ENCODE data around the gene SERPINA3. TPM values are rescaled to one million over a fixed set of nuclear protein-coding genes. Genes with fewer than 3 reads are reported as not detected.
"Not testable (repeated sequence)": the region's sequence is repeated elsewhere in the genome, so short reads cannot be mapped to it uniquely, and the experiment has no call there.

The SERPINA3 gene
- total and polyA plus RNA-seq, 2 donors = 1.3 to 120 TPM

DNA sequence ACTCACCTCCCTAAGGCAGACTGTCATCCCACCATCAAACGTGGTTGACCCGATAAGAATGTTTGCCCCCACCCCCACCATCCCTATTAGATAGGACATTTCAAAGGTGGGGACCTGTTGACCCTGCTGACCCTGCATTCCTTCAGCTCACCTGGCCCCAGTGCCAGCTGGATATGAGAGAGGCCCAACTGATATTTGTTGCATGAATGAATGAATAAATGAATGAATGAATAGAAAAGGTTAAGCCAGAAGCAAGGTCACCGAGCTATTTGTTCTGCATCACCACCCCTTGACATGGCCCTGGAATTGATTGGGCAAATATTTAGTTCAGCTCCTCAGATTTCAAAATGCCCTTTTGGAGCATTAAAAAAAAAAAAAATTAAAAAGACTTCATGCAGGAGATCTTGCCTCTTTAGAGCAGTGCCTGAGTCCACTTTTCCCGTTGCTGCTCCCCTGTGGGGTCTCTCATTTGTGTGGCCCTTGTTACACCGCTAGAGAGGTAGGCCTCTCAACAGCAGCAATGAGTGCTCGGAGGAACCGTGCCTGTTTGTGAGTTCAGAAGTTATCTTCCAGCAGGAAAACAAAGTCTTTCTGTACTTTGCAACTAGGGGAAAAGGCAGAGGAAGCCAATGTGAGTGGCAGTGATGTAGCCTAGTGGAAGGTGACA is 39.4 kb upstream of the SERPINA3 start:
- H3K27ac ChIP-seq (ENCODE audit: low read depth in 1 of 2, low read length in 1 of 2) = no peak overlapping the region
- no peaks in the 10 kb centered on the region for H3K4me1 ChIP-seq (ENCODE audit: control insufficient read depth in 2 of 2, insufficient read depth in 2 of 2, low read length in 2 of 2)
- no peaks in the 10 kb centered on the region for H3K36me3 ChIP-seq (ENCODE audit: control insufficient read depth in 2 of 2, insufficient read depth in 2 of 2, low read length in 1 of 2)
- H3K4me3 ChIP-seq (ENCODE audit: low read length in 2 of 2) = no peak overlapping the region
- H3K9me3 ChIP-seq (ENCODE audit: control insufficient read depth in 2 of 2, insufficient read depth in 1 of 2, low read length in 1 of 2) = no peaks in the 10 kb centered on the region
- 86% methylated on average over 7 of the region's 7 CpGs for WGBS
- no peaks in the 10 kb centered on the region for H3K27me3 ChIP-seq (ENCODE audit: control insufficient read depth in 2 of 2, insufficient read depth in 1 of 2, low read length in 1 of 2)
- DNase-seq (ENCODE audit: low read depth in 6 of 9, low spot score in 9 of 9) = no peak

DNA sequence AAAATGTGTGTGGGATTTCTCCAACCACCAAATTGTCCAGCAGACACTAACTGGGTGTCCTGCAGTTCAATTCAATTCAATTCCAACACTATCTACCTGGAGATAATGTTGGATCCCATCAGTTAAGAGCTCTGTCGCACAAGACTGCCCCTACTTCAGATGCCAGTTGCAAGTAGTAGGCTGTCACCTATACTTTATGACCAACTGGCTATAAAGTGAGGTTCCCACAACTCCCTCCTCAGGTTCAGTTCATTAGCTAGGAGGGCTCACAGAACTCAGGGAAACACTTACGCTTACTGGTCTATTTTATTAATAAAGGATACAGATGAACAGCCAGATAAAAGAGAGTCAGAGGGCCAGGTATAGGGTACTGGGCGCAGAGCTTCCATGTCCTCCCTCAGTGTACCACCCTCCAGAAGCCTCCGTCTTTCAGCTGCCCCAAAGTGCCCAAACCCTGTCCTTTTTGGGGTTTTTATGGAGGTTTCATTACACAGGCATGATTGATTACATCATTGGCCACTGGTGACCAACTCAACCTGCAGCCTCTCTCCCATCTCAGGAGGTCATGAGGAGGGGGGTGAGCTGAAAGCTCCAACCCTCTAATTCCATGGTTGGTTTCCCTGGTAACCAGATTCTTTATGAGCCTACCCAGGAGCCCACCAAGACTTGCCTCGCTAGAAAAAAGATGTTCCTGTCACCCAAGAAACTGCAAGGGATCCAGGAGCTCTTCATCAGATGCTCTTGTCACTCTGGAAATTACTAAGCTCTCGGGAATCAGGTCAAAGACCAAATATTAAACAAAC is 38.5 kb upstream of the SERPINA3 start:
- Histone ChIP-seq H3K4me1 (ENCODE audit: control insufficient read depth in 2 of 2, insufficient read depth in 2 of 2, low read length in 2 of 2) (no peaks in the 10 kb centered on the region), H3K9me3 (ENCODE audit: control insufficient read depth in 2 of 2, insufficient read depth in 1 of 2, low read length in 1 of 2) (no peaks in the 10 kb centered on the region), H3K27ac (ENCODE audit: low read depth in 1 of 2, low read length in 1 of 2) (no peak overlapping the region), H3K4me3 (ENCODE audit: low read length in 2 of 2) (no peak overlapping the region), H3K36me3 (ENCODE audit: control insufficient read depth in 2 of 2, insufficient read depth in 2 of 2, low read length in 1 of 2) (no peaks in the 10 kb centered on the region), H3K27me3 (ENCODE audit: control insufficient read depth in 2 of 2, insufficient read depth in 1 of 2, low read length in 1 of 2) (no peaks in the 10 kb centered on the region)
- no peak for DNase-seq (ENCODE audit: low read depth in 6 of 9, low spot score in 9 of 9)
- WGBS = 89% methylated on average over 6 of the region's 6 CpGs

DNA sequence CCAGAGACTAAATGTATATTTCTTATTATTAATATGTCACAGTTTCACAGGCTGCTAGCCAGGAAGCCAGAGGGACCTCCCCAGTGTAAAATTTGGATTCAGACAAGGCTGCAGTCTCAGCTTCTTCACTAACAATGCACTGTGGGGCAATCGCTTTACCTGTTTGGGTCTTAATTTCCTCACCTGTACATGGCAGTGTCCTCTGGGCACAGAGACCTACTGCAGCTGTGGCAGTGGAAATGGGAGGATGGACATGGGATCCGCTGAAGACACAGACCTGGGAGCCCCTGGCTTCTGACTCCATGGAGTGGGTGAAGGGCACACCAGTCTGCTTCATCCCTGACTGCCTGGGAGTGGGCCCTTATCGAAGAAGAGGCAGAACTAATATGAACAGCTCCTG is 37.9 kb upstream of the SERPINA3 start:
- no peak overlapping the region for H3K4me3 ChIP-seq (ENCODE audit: low read length in 2 of 2)
- no peak for DNase-seq (ENCODE audit: low read depth in 6 of 9, low spot score in 9 of 9)
- H3K27me3 ChIP-seq (ENCODE audit: control insufficient read depth in 2 of 2, insufficient read depth in 1 of 2, low read length in 1 of 2) = no peaks in the 10 kb centered on the region
- no peaks in the 10 kb centered on the region for H3K36me3 ChIP-seq (ENCODE audit: control insufficient read depth in 2 of 2, insufficient read depth in 2 of 2, low read length in 1 of 2)
- no peak overlapping the region for H3K27ac ChIP-seq (ENCODE audit: low read depth in 1 of 2, low read length in 1 of 2)
- WGBS = 95% methylated on average over 3 of the region's 3 CpGs
- no peaks in the 10 kb centered on the region for H3K9me3 ChIP-seq (ENCODE audit: control insufficient read depth in 2 of 2, insufficient read depth in 1 of 2, low read length in 1 of 2)
- H3K4me1 ChIP-seq (ENCODE audit: control insufficient read depth in 2 of 2, insufficient read depth in 2 of 2, low read length in 2 of 2) = no peaks in the 10 kb centered on the region

DNA sequence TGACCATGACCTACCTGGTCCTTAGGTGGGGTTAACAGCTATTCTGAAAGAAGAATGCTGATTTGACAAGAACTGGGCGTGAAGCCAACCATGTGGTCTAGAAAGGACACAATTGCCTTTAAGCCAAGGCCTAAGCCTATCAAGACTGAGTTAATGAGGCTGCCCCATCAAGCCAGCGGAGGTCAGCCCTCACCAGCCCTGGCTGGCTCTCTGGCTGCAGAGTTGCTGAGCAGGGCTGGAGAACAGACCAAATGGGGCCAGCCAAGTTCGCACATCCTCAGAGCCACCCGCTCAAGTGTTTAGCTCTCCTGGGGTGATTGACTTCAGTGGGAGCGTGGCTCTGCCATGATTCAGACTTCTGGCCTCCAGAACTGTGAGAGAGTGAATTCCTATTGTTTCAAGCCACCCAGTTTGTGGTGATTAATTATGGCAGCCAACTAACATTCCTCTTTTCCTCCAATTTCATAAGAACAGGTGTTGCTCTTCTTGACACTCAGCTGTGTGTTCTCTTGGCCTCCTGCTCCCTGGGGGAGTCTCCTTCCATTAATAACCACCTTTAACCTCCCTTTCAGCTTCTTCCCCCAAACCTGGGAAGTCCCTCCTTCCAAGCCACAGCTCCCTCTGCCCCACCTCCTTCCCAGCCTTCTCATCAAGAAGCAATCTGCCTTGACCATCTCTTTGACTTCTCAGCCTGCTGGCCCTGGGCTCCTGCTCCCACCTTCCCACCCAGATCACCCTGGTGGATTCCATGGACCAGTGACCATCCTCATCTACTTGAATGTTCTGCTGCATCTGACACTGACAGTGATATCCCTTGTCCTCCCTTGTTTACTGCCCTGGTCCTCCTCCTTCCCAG is 36.2 kb upstream of the SERPINA3 start:
- Histone ChIP-seq H3K4me3 (ENCODE audit: low read length in 2 of 2) (no peak overlapping the region), H3K27ac (ENCODE audit: low read depth in 1 of 2, low read length in 1 of 2) (no peak overlapping the region), H3K36me3 (ENCODE audit: control insufficient read depth in 2 of 2, insufficient read depth in 2 of 2, low read length in 1 of 2) (no peaks in the 10 kb centered on the region), H3K4me1 (ENCODE audit: control insufficient read depth in 2 of 2, insufficient read depth in 2 of 2, low read length in 2 of 2) (no peaks in the 10 kb centered on the region), H3K9me3 (ENCODE audit: control insufficient read depth in 2 of 2, insufficient read depth in 1 of 2, low read length in 1 of 2) (no peaks in the 10 kb centered on the region), H3K27me3 (ENCODE audit: control insufficient read depth in 2 of 2, insufficient read depth in 1 of 2, low read length in 1 of 2) (no peaks in the 10 kb centered on the region)
- no peak for DNase-seq (ENCODE audit: low read depth in 6 of 9, low spot score in 9 of 9)
- WGBS = 79% methylated on average over 5 of the region's 5 CpGs

DNA sequence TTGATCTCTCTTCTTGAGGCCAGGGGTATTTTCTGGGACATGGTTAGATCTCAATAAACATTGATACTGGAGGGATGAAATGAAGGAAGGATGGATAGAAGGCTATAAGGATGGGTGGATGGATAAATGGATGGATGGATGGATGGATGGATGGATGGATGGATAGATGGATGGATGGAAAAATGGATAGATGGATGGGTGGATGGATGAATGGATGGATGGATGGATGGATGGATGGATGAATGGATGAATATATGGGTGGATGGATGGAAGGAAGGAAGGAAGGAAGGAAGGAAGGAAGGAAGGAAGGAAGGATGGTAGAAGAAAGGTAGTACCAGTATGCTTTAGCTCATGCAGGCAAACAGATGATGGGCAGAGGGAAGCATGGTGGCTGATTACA is 34.7 kb upstream of the SERPINA3 start:
- not testable (repeated sequence) for H3K4me3 ChIP-seq (ENCODE audit: low read length in 2 of 2); H3K4me1 ChIP-seq (ENCODE audit: control insufficient read depth in 2 of 2, insufficient read depth in 2 of 2, low read length in 2 of 2); H3K27me3 ChIP-seq (ENCODE audit: control insufficient read depth in 2 of 2, insufficient read depth in 1 of 2, low read length in 1 of 2); DNase-seq (ENCODE audit: low read depth in 6 of 9, low spot score in 9 of 9); H3K27ac ChIP-seq (ENCODE audit: low read depth in 1 of 2, low read length in 1 of 2); H3K9me3 ChIP-seq (ENCODE audit: control insufficient read depth in 2 of 2, insufficient read depth in 1 of 2, low read length in 1 of 2); H3K36me3 ChIP-seq (ENCODE audit: control insufficient read depth in 2 of 2, insufficient read depth in 2 of 2, low read length in 1 of 2)

DNA sequence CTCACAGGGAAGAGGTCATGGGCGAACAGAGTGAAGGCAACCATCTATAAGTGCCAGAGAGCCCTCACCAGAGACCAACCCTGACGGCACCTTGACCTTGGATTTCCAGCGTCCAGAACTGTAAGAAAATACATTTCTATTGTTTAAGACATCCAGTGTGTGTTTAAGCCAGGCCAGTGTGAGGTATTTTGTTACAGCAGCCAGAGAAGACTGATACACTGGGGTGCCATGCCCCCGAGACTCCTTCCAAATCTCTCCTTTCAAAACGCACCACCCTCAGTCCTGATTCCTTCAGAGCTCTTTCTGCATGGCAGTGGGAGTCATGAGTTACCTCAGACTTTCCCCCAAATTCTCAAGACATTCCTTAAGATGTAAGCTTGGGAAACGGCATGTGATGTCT is 33.5 kb upstream of the SERPINA3 start:
- 92% methylated on average over 6 of the region's 6 CpGs for WGBS
- H3K36me3 ChIP-seq (ENCODE audit: control insufficient read depth in 2 of 2, insufficient read depth in 2 of 2, low read length in 1 of 2) = no peaks in the 10 kb centered on the region
- DNase-seq (ENCODE audit: low read depth in 6 of 9, low spot score in 9 of 9) = no peak
- H3K9me3 ChIP-seq (ENCODE audit: control insufficient read depth in 2 of 2, insufficient read depth in 1 of 2, low read length in 1 of 2) = no peaks in the 10 kb centered on the region
- no peaks in the 10 kb centered on the region for H3K4me1 ChIP-seq (ENCODE audit: control insufficient read depth in 2 of 2, insufficient read depth in 2 of 2, low read length in 2 of 2)
- no peak overlapping the region for H3K27ac ChIP-seq (ENCODE audit: low read depth in 1 of 2, low read length in 1 of 2)
- H3K4me3 ChIP-seq (ENCODE audit: low read length in 2 of 2) = no peak overlapping the region
- no peaks in the 10 kb centered on the region for H3K27me3 ChIP-seq (ENCODE audit: control insufficient read depth in 2 of 2, insufficient read depth in 1 of 2, low read length in 1 of 2)

DNA sequence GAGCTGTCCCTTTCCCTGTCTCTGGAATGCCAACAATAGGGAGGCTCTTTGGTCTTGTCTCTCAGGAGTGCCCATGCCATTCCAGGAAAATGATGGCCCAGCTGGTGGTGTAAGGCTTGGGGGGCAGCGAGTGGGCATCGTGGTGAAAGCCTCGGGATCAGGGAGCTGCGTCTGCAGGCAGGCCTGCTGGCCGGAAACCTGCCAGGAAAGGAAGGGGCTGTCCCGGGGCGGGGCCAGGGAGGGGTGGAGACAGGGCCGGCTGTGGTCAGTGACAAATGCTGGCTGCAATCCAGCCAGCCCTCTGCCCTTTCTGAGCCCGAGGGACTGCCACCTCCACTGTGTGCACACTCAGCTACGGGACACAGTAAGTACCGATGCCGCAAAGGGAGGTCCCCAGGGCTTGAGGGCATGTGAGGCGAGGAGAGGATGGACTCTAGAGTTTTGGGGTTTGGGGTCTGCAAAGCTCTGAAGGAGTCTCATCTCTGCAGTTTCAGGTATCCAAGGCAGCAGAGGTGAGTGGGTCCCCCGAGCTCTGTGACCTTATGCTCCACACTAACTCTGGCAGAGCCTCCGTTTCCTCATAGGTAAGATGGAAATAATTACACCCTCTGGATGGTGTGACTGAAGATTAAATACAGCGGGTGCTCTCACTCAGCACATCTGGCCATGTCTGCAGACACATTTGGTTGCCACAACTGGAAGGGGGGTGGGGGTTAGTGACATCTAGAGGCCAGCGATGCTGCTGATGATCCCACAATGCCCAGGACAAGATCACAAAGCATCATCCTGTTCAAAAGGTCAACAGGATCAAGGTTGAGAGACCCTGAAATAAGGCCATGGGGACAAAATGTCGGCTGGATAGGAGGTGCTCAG is 30.8 kb upstream of the SERPINA3 start, which contains the start of gene SERPINA5:
TSS of gene SERPINA5 (plus strand) at position 300 of the 873 bp plus-strand sequence. CDS start 5,937 bp downstream, outside the sequence.
- Histone ChIP-seq H3K36me3 (ENCODE audit: control insufficient read depth in 2 of 2, insufficient read depth in 2 of 2, low read length in 1 of 2) (no peaks in the 10 kb centered on the region), H3K27ac (ENCODE audit: low read depth in 1 of 2, low read length in 1 of 2) (no peak within 1 kb of the TSS), H3K4me3 (ENCODE audit: low read length in 2 of 2) (no peak within 1 kb of the TSS), H3K9me3 (ENCODE audit: control insufficient read depth in 2 of 2, insufficient read depth in 1 of 2, low read length in 1 of 2) (no peaks in the 10 kb centered on the region), H3K4me1 (ENCODE audit: control insufficient read depth in 2 of 2, insufficient read depth in 2 of 2, low read length in 2 of 2) (no peaks in the 10 kb centered on the region), H3K27me3 (ENCODE audit: control insufficient read depth in 2 of 2, insufficient read depth in 1 of 2, low read length in 1 of 2) (no peaks in the 10 kb centered on the region)
- 46% methylated on average over 18 of the region's 18 CpGs for WGBS
- DNase-seq (ENCODE audit: low read depth in 6 of 9, low spot score in 9 of 9) = no peak

DNA sequence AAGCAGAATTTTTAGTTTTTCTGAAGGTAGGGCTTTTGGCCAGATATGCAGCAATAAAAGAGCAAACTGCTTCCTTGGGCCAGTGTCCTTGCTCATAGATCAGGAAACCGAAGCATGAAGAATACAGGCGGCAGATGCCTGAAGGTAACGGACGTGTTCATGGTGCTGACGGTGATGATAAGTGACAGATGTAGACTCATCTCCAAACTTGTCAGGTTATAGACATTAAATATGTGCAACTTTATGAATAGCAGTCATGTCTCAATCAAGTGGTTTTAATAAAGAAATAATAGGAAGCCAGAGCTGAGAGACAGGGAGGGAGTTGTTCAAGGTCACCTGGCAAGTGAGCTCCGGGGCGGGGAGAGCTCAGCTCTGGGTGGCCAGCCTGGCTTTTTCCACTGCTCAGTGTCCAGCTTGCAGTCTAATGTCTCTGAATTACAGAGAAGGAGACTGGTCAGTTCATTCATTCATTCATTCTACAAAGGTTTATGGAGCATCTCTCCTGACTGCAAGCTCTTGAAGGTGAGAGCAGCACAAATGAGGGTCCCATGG is 29.9 kb upstream of the SERPINA3 start:
- WGBS = 95% methylated on average over 7 of the region's 7 CpGs

More for the DNA sequence above, 29.9 kb upstream of the SERPINA3 start:
- no peaks in the 10 kb centered on the region for H3K4me1 ChIP-seq (ENCODE audit: control insufficient read depth in 2 of 2, insufficient read depth in 2 of 2, low read length in 2 of 2)
- H3K9me3 ChIP-seq (ENCODE audit: control insufficient read depth in 2 of 2, insufficient read depth in 1 of 2, low read length in 1 of 2) = no peaks in the 10 kb centered on the region
- H3K4me3 ChIP-seq (ENCODE audit: low read length in 2 of 2) = no peak overlapping the region
- DNase-seq (ENCODE audit: low read depth in 6 of 9, low spot score in 9 of 9) = no peak
- H3K36me3 ChIP-seq (ENCODE audit: control insufficient read depth in 2 of 2, insufficient read depth in 2 of 2, low read length in 1 of 2) = no peaks in the 10 kb centered on the region
- H3K27me3 ChIP-seq (ENCODE audit: control insufficient read depth in 2 of 2, insufficient read depth in 1 of 2, low read length in 1 of 2) = no peaks in the 10 kb centered on the region
- H3K27ac ChIP-seq (ENCODE audit: low read depth in 1 of 2, low read length in 1 of 2) = no peak overlapping the region

All from thymus (tissue), 11 donors.